Stimulated activated CD8-positive, alpha-beta memory T cell treated with anti-CD3 and anti-CD28 coated beads, Interleukin-15, amount 100 ng/mL, for 48 hours (primary cell): ENCODE results near the gene DTNB.

Source experiments
- DNase-seq, 2 donors: peaks; one replicate each; pipeline ENCODE4 v3.0.0-alpha.2; 2020; ENCODE audit warnings: low read depth in 2 of 2

Gene DTNB

GRCh38 chr2:25371253-25372241 is 301.8 kb downstream of the DTNB start:
- no peak for DNase-seq

- no peak for DNase-seq
Measured at GRCh38 chr2:25369876-25370275, 303.5 kb downstream of the DTNB start.

GRCh38 chr2:25369439-25369838 is 303.9 kb downstream of the DTNB start:
- no peak for DNase-seq

- no peak for DNase-seq
Measured at GRCh38 chr2:25368660-25369059, 304.7 kb downstream of the DTNB start.

- no peak for DNase-seq
Measured at GRCh38 chr2:25367296-25367695, 306.1 kb downstream of the DTNB start.

GRCh38 chr2:25366629-25367028 is 306.7 kb downstream of the DTNB start:
- no peak for DNase-seq

- no peak for DNase-seq
Measured at GRCh38 chr2:25365241-25365640, 308.1 kb downstream of the DTNB start.

GRCh38 chr2:25363733-25364132 is 309.6 kb downstream of the DTNB start:
- DNase-seq, result no peak

GRCh38 chr2:25362434-25363145 is 310.8 kb downstream of the DTNB start:
- peak; percentile 46 to 48 for DNase-seq

- DNase-seq, result peak; percentile 84 to 86
Measured at GRCh38 chr2:25362049-25362433, 311.3 kb downstream of the DTNB start.

GRCh38 chr2:25361261-25362048 is 311.9 kb downstream of the DTNB start:
- DNase-seq, result no peak

- DNase-seq, result no peak
Measured at GRCh38 chr2:25358836-25359235, 314.5 kb downstream of the DTNB start.

GRCh38 chr2:25358249-25358815 is 315.0 kb downstream of the DTNB start:
- DNase-seq, result no peak

GRCh38 chr2:25356088-25356487 is 317.3 kb downstream of the DTNB start:
- no peak for DNase-seq

GRCh38 chr2:25355270-25355669 is 318.1 kb downstream of the DTNB start:
- DNase-seq, result no peak

- DNase-seq, result no peak
Measured at GRCh38 chr2:25354116-25354515, 319.3 kb downstream of the DTNB start.

GRCh38 chr2:25349397-25349796 is 324.0 kb downstream of the DTNB start:
- no peak for DNase-seq

GRCh38 chr2:25347846-25348245 is 325.5 kb downstream of the DTNB start:
- DNase-seq, result no peak

GRCh38 chr2:25347205-25347815 is 326.1 kb downstream of the DTNB start:
- peak; percentile 45 to 60 for DNase-seq

GRCh38 chr2:25343187-25343825 is 330.1 kb downstream of the DTNB start:
- no peak for DNase-seq
